Endothelial cell of umbilical vein (primary cell): Measurements from ENCODE around the gene MAML3. TPM values are rescaled to one million over a fixed set of nuclear protein-coding genes. Genes with fewer than 3 reads are reported as not detected.

Experiments
- BruUV-seq: library from RNA; stranded (reverse); fragments of 400-500 nt; replicated peaks from 2 replicates; lab custom pipeline; 2021; lab: Mats Ljungman, UMichigan
- CTCF ChIA-PET: fragments of 300-600, 350-600 bp; sonication (Branson Sonifier 250); formaldehyde crosslinking; loops from one replicate; lab custom pipeline; 2021; ENCODE audit warnings: antibody characterized with exemption, inconsistent platforms; lab: Charles Lee
- POLR2A ChIA-PET: fragments of 300-600, 350-600 bp; sonication (Branson Sonifier 250); formaldehyde crosslinking; loops from one replicate; lab custom pipeline; 2021; ENCODE audit warnings: antibody characterized with exemption, inconsistent platforms; lab: Charles Lee
- DNase-seq: peaks from one replicate; pipeline ENCODE4 v3.0.0-alpha.2; 2011; ENCODE audit warnings: low read depth, low spot score
- FAIRE-seq: peaks from 2 replicates; lab custom pipeline; 2011; peaks lifted over from hg19 to GRCh38; lab: Jason Lieb, UNC
- H2AFZ ChIP-seq: 2 replicates; pipeline ENCODE4 v1.6.0; 2012; ENCODE audit warnings: low read depth, low read length, control low read depth, inconsistent platforms
- H3K27ac ChIP-seq: 2 replicates; pipeline ENCODE4 v1.5.1; 2011; ENCODE audit warnings: low read depth, mild to moderate bottlenecking, control low read depth, low read length, moderate library complexity; ENCODE audit not compliant: insufficient read depth
- H3K27me3 ChIP-seq, 2 experiments: 2 replicates each; pipeline versions ENCODE4 v1.6.0 to v1.6.1; 2011; ENCODE audit warnings: low read length in 2 of 2, mixed read lengths in 1 of 2; ENCODE audit not compliant: control insufficient read depth in 2 of 2, insufficient read depth in 2 of 2
- H3K36me3 ChIP-seq, 2 experiments: 2 replicates in 1 of 2; 3 replicates in 1 of 2; pipeline ENCODE4 v1.5.1; 2011; ENCODE audit warnings: low read length in 2 of 2, mild to moderate bottlenecking in 1 of 2, moderate library complexity in 1 of 2; ENCODE audit not compliant: control insufficient read depth in 2 of 2, insufficient read depth in 2 of 2; ENCODE audit errors: extremely low read depth in 1 of 2
- H3K4me1 ChIP-seq: 3 replicates; pipeline ENCODE4 v1.5.1; 2011; ENCODE audit warnings: mild to moderate bottlenecking, low read length; ENCODE audit not compliant: control insufficient read depth, insufficient read depth; ENCODE audit errors: extremely low read depth
- H3K4me2 ChIP-seq: 2 replicates; pipeline ENCODE4 v1.6.1; 2011; ENCODE audit warnings: low read length, control low read depth, mixed read lengths; ENCODE audit not compliant: insufficient read depth
- H3K4me3 ChIP-seq, 3 experiments: fragments of 200-600 bp in 1 of 3; sonication (generic), shearing (Covaris generic) in 1 of 3; replicated peaks in 1 of 3; 2 replicates each; pipeline ENCODE4 v1.5.1; 2011 to 2016; ENCODE audit warnings: control low read depth in 3 of 3, low read length in 3 of 3, mild to moderate bottlenecking in 2 of 3, inconsistent platforms in 1 of 3, low read depth in 1 of 3, moderate library complexity in 1 of 3; ENCODE audit not compliant: insufficient read depth in 1 of 3
- H3K79me2 ChIP-seq: 2 replicates; pipeline ENCODE4 v1.6.0; 2012; ENCODE audit warnings: low read length, inconsistent platforms; ENCODE audit not compliant: control insufficient read depth, insufficient read depth
- H3K9ac ChIP-seq: replicated peaks from 2 replicates; pipeline ENCODE3; 2011; ENCODE audit warnings: low read length, control low read depth; ENCODE audit not compliant: insufficient read depth; ENCODE audit errors: extremely low read depth
- H3K9me1 ChIP-seq: replicated peaks from 3 replicates; pipeline ENCODE4 v1.6.0; 2011; ENCODE audit warnings: mild to moderate bottlenecking, low read length; ENCODE audit not compliant: control insufficient read depth, insufficient read depth; ENCODE audit errors: extremely low read depth
- H3K9me3 ChIP-seq: replicated peaks from 2 replicates; pipeline ENCODE4 v1.5.1; 2012; ENCODE audit warnings: low read length, inconsistent platforms; ENCODE audit not compliant: control insufficient read depth, insufficient read depth
- H4K20me1 ChIP-seq: replicated peaks from 2 replicates; pipeline ENCODE3; 2011; ENCODE audit warnings: mild to moderate bottlenecking, low read length; ENCODE audit not compliant: control insufficient read depth, insufficient read depth; ENCODE audit errors: extremely low read depth
- CTCF ChIP-seq, 2 donors: IDR thresholded peaks; 1 replicate in 1 of 2; 2 replicates in 1 of 2; pipeline ENCODE4 v1.5.1; 2011; ENCODE audit warnings: low read length in 2 of 2, mild to moderate bottlenecking in 2 of 2, moderate library complexity in 2 of 2, control low read depth in 1 of 2, inconsistent platforms in 1 of 2, low read depth in 1 of 2; ENCODE audit not compliant: insufficient read depth in 1 of 2; ENCODE audit errors: extremely low read depth in 1 of 2
- EZH2 ChIP-seq: IDR thresholded peaks from 2 replicates; pipeline ENCODE4 v1.6.1; 2012; ENCODE audit warnings: borderline replicate concordance, low read depth, mild to moderate bottlenecking, moderate library complexity, low read length, inconsistent platforms; ENCODE audit not compliant: severe bottlenecking
- FOS ChIP-seq: IDR thresholded peaks from 2 replicates; pipeline ENCODE4 v1.6.1; 2011; ENCODE audit warnings: mild to moderate bottlenecking, low read length, moderate library complexity, borderline replicate concordance; ENCODE audit not compliant: insufficient read depth
- GATA2 ChIP-seq: IDR thresholded peaks from 2 replicates; pipeline ENCODE4 v1.7.0; 2011; ENCODE audit warnings: low read depth, mild to moderate bottlenecking, moderate library complexity, mixed read lengths, low read length; ENCODE audit not compliant: insufficient read length, insufficient read depth
- JUN ChIP-seq: IDR thresholded peaks from 2 replicates; pipeline ENCODE4 v1.6.1; 2011; ENCODE audit warnings: borderline replicate concordance, low read depth; ENCODE audit not compliant: insufficient read length, insufficient read depth
- MAX ChIP-seq: IDR thresholded peaks from 2 replicates; pipeline ENCODE4 v1.6.1; 2011; ENCODE audit not compliant: insufficient read depth, insufficient read length
- MYC ChIP-seq: IDR thresholded peaks from one replicate; pipeline ENCODE4 v1.6.1; 2011; ENCODE audit warnings: mild to moderate bottlenecking, low read depth, low read length
- POLR2A ChIP-seq: IDR thresholded peaks from 2 replicates; pipeline ENCODE4 v1.6.1; 2012; ENCODE audit warnings: low read depth, mild to moderate bottlenecking, control low read depth, low read length
- POLR2AphosphoS5 ChIP-seq: IDR thresholded peaks from 2 replicates; pipeline ENCODE4 v1.6.1; 2012; ENCODE audit warnings: low read depth, mild to moderate bottlenecking, control low read depth, low read length, moderate library complexity; ENCODE audit not compliant: insufficient read depth
- dilution Hi-C: fragments of 300-500 bp; cut with MboI; formaldehyde crosslinking; loops from one replicate; pipeline ENCODE4 v1.15.0; 2019; ENCODE audit warnings: low sequenced_read_pairs; ENCODE audit not compliant: extremely low pct_ligation_motif_present
- intact Hi-C: fragments of 100-400 bp; cut with micrococcal nuclease; formaldehyde crosslinking; loops from one replicate; pipeline ENCODE4 v1.10.0; 2022
- polyA plus RNA-seq, 4 experiments: library from polyadenylated mRNA; depleted of rRNA in 3 of 4; stranded (reverse) in 3 of 4; unstranded in 1 of 4; fragments of >200 nt; gene quantifications; 2 replicates each; pipeline versions ENCODE4 v1.2.1 to v1.2.3, GENCODE V29; 2011 to 2012; ENCODE audit warnings: missing spikeins in 1 of 4
- total RNA-seq: library from RNA; stranded (reverse); gene quantifications from 2 replicates; pipeline ENCODE4 v1.2.3, GENCODE V29; 2021

Gene MAML3
- total and polyA plus RNA-seq, 2 donors (not counting 3 experiments of a cell fraction or from before 2014, with no cell fraction given), result 14.0 to 20.3 TPM

- no peak overlapping the region for H2AFZ ChIP-seq
- no TSS peak for BruUV-seq
- no peak overlapping the region for H3K9ac ChIP-seq
- no peaks in the 10 kb centered on the region for H3K36me3 ChIP-seq
- TF ChIP-seq MAX, result no peak
- TF ChIP-seq MYC, result no peak
- no peak for TF ChIP-seq EZH2
- no peak for TF ChIP-seq FOS
- no peak for TF ChIP-seq CTCF (IDR thresholded peaks at IDR 0.05; ENCODE audit: extremely low read depth in 1 of 2, insufficient read depth in 1 of 2, low read depth in 1 of 2, low read length in 2 of 2)
- TF ChIP-seq POLR2A, result no peak
- TF ChIP-seq JUN, result no peak
- TF ChIP-seq POLR2AphosphoS5, result no peak
- no peak for TF ChIP-seq GATA2
- no peaks in the 10 kb centered on the region for H3K27me3 ChIP-seq
- intact Hi-C loops, result no loop called here
- POLR2A ChIA-PET, result no interaction called here
- FAIRE-seq, result no peak
- H3K4me1 ChIP-seq, result peaks cover 24% of the 10 kb centered on the region
- H3K4me3 ChIP-seq, result no peak overlapping the region
- no peak overlapping the region for H3K27ac ChIP-seq
- dilution Hi-C loops, result no loop called here
- CTCF ChIA-PET, result no interaction called here
- DNase-seq, result no peak
- H3K79me2 ChIP-seq, result peaks cover 3% of the 10 kb centered on the region
- no peaks in the 10 kb centered on the region for H3K9me3 ChIP-seq
- H3K4me2 ChIP-seq, result no peak overlapping the region
- no peaks in the 10 kb centered on the region for H4K20me1 ChIP-seq
- H3K9me1 ChIP-seq, result no peaks in the 10 kb centered on the region
Measured at GRCh38 chr4:140108243-140108642, 45.7 kb downstream of the MAML3 start.
